ENCODE data around the gene PLXNB1.

The PLXNB1 gene

GRCh38 chr3:48369693-48370332 lies 60.1 kb downstream of the PLXNB1 start:
- Histone ChIP-seq H3K27me3 (ENCODE audit: insufficient read depth, low read length, poor library complexity) (peaks cover 4% of the 10 kb centered on the region), H3K9ac (ENCODE audit: low read depth, low read length) (no peak overlapping the region), H3K79me2 (ENCODE audit: insufficient read depth, low read length) (no peaks in the 10 kb centered on the region), H4K20me1 (ENCODE audit: insufficient read depth, low read length) (no peaks in the 10 kb centered on the region), H3K27ac (ENCODE audit: low read length) (no peak overlapping the region), H3K4me2 (ENCODE audit: insufficient read depth, low read length) (no peak overlapping the region), H3K9me3 (ENCODE audit: insufficient read depth, low read length, severe bottlenecking) (no peaks in the 10 kb centered on the region), H3K36me3 (ENCODE audit: insufficient read depth, low read length) (no peaks in the 10 kb centered on the region), H3K4me1 (ENCODE audit: insufficient read depth, low read length) (no peaks in the 10 kb centered on the region), H3K4me3 (ENCODE audit: low read depth in 1 of 2, low read length in 2 of 2) (no peak overlapping the region), H2AFZ (ENCODE audit: low read depth, low read length) (no peak overlapping the region)
- DNase-seq (no peak), ATAC-seq (ENCODE audit: insufficient read depth, low read depth) (no peak)
- TF ChIP-seq CTCF (IDR thresholded peaks at IDR 0.05; ENCODE audit: borderline replicate concordance, extremely low read depth, low read length, poor library complexity, severe bottlenecking) (no peak), EZH2 (IDR thresholded peaks at IDR 0.05; ENCODE audit: borderline replicate concordance, low read depth, low read length, severe bottlenecking) (no peak)

- Histone ChIP-seq H3K79me2 (ENCODE audit: insufficient read depth, low read length) (no peaks in the 10 kb centered on the region), H2AFZ (ENCODE audit: low read depth, low read length) (no peak overlapping the region), H3K4me2 (ENCODE audit: insufficient read depth, low read length) (no peak overlapping the region), H3K4me3 (ENCODE audit: low read depth in 1 of 2, low read length in 2 of 2) (no peak overlapping the region), H3K36me3 (ENCODE audit: insufficient read depth, low read length) (no peaks in the 10 kb centered on the region), H4K20me1 (ENCODE audit: insufficient read depth, low read length) (no peaks in the 10 kb centered on the region), H3K9me3 (ENCODE audit: insufficient read depth, low read length, severe bottlenecking) (peaks cover under 1% of the 10 kb centered on the region), H3K9ac (ENCODE audit: low read depth, low read length) (no peak overlapping the region), H3K27me3 (ENCODE audit: insufficient read depth, low read length, poor library complexity) (peaks cover 4% of the 10 kb centered on the region), H3K4me1 (ENCODE audit: insufficient read depth, low read length) (no peaks in the 10 kb centered on the region), H3K27ac (ENCODE audit: low read length) (no peak overlapping the region)
- ATAC-seq (ENCODE audit: insufficient read depth, low read depth) (no peak), DNase-seq (no peak)
- TF ChIP-seq EZH2 (IDR thresholded peaks at IDR 0.05; ENCODE audit: borderline replicate concordance, low read depth, low read length, severe bottlenecking), result no peak
- no peak for TF ChIP-seq CTCF (IDR thresholded peaks at IDR 0.05; ENCODE audit: borderline replicate concordance, extremely low read depth, low read length, poor library complexity, severe bottlenecking)
Observed at GRCh38 chr3:48367201-48367600, 62.7 kb downstream of the PLXNB1 start.

GRCh38 chr3:48364840-48365239 lies 65.0 kb downstream of the PLXNB1 start:
- DNase-seq, result no peak

More at GRCh38 chr3:48364840-48365239, 65.0 kb downstream of the PLXNB1 start:
- no peak for TF ChIP-seq EZH2 (IDR thresholded peaks at IDR 0.05; ENCODE audit: borderline replicate concordance, low read depth, low read length, severe bottlenecking)
- no peak for TF ChIP-seq CTCF (IDR thresholded peaks at IDR 0.05; ENCODE audit: borderline replicate concordance, extremely low read depth, low read length, poor library complexity, severe bottlenecking)
- H3K79me2 ChIP-seq (ENCODE audit: insufficient read depth, low read length), result no peaks in the 10 kb centered on the region
- no peak overlapping the region for H3K4me2 ChIP-seq (ENCODE audit: insufficient read depth, low read length)
- H3K9ac ChIP-seq (ENCODE audit: low read depth, low read length), result no peak overlapping the region
- peaks cover 4% of the 10 kb centered on the region for H3K27me3 ChIP-seq (ENCODE audit: insufficient read depth, low read length, poor library complexity)
- ATAC-seq (ENCODE audit: insufficient read depth, low read depth), result no peak
- H3K9me3 ChIP-seq (ENCODE audit: insufficient read depth, low read length, severe bottlenecking), result peaks cover 6% of the 10 kb centered on the region
- no peaks in the 10 kb centered on the region for H3K36me3 ChIP-seq (ENCODE audit: insufficient read depth, low read length)
- H3K27ac ChIP-seq (ENCODE audit: low read length), result no peak overlapping the region
- no peaks in the 10 kb centered on the region for H3K4me1 ChIP-seq (ENCODE audit: insufficient read depth, low read length)
- no peak overlapping the region for H2AFZ ChIP-seq (ENCODE audit: low read depth, low read length)
- H4K20me1 ChIP-seq (ENCODE audit: insufficient read depth, low read length), result no peaks in the 10 kb centered on the region
- no peak overlapping the region for H3K4me3 ChIP-seq (ENCODE audit: low read depth in 1 of 2, low read length in 2 of 2)
